CD4-positive, alpha-beta T cell (primary cell): Measurements from ENCODE around the gene RIT1. TPM values are rescaled to one million over a fixed set of nuclear protein-coding genes. Genes with fewer than 3 reads are reported as not detected.
A peak's percentile ranks its signal among the peaks of the same experiment; 100 is the strongest.

Experiments used
- ATAC-seq: fragments of 200-7000 bp; cut with Tn5 transposase; one replicate; pipeline ENCODE4 v1.10.0; 2022; ENCODE audit warnings: mild to moderate bottlenecking; ENCODE audit not compliant: poor library complexity
- CTCF ChIA-PET: fragments of 350-600 bp; sonication (Branson Sonifier 250); formaldehyde crosslinking; loops from one replicate; lab custom pipeline; 2021; ENCODE audit warnings: antibody characterized with exemption, inconsistent platforms; lab: Charles Lee
- POLR2A ChIA-PET: fragments of 350-600 bp; sonication (Branson Sonifier 250); formaldehyde crosslinking; loops from one replicate; lab custom pipeline; 2021; ENCODE audit warnings: antibody characterized with exemption, inconsistent platforms; lab: Charles Lee
- DNase-seq, 14 experiments: peaks; one replicate each; pipeline ENCODE4 v3.0.0-alpha.2; 2013 to 2020; ENCODE audit warnings: mixed read lengths in 2 of 14
- H3K27ac ChIP-seq, 2 donors: one replicate each; pipeline versions ENCODE4 v1.5.1 to v1.7.0; 2013; ENCODE audit warnings: low read length in 2 of 2, low read depth in 1 of 2, mild to moderate bottlenecking in 1 of 2
- H3K27me3 ChIP-seq, 2 experiments: 1 replicate in 1 of 2; 2 replicates in 1 of 2; pipeline versions ENCODE4 v1.6.1 to v1.7.0; 2013; ENCODE audit warnings: low read length in 2 of 2, control low read depth in 1 of 2, mild to moderate bottlenecking in 1 of 2, moderate library complexity in 1 of 2; ENCODE audit not compliant: insufficient read depth in 2 of 2, control insufficient read depth in 1 of 2
- H3K36me3 ChIP-seq: one replicate; pipeline ENCODE4 v1.6.1; 2013; ENCODE audit warnings: low read length, control low read depth; ENCODE audit not compliant: insufficient read depth
- H3K4me1 ChIP-seq: one replicate; pipeline ENCODE4 v1.6.1; 2013; ENCODE audit warnings: low read length, control low read depth; ENCODE audit not compliant: insufficient read depth
- H3K4me3 ChIP-seq: one replicate; pipeline ENCODE4 v1.5.1; 2013; ENCODE audit warnings: mild to moderate bottlenecking, low read length, moderate library complexity
- H3K9me3 ChIP-seq, 2 experiments: 1 replicate in 1 of 2; 2 replicates in 1 of 2; pipeline versions ENCODE4 v1.6.1 to v1.7.0; 2013; ENCODE audit warnings: low read length in 2 of 2, mild to moderate bottlenecking in 2 of 2, control low read depth in 1 of 2, moderate library complexity in 1 of 2; ENCODE audit not compliant: control insufficient read depth in 1 of 2, insufficient read depth in 1 of 2
- H3K27ac Mint-ChIP-seq: one replicate; pipeline ENCODE4 v1.8.0; 2020; ENCODE audit warnings: mixed read lengths
- H3K27me3 Mint-ChIP-seq: one replicate; pipeline ENCODE4 v1.8.0; 2021; ENCODE audit warnings: mixed read lengths
- H3K36me3 Mint-ChIP-seq: one replicate; pipeline ENCODE4 v1.8.0; 2021; ENCODE audit warnings: low read depth, mixed read lengths
- H3K4me1 Mint-ChIP-seq: one replicate; pipeline ENCODE4 v1.8.0; 2021; ENCODE audit warnings: low read depth, mixed read lengths
- H3K4me3 Mint-ChIP-seq: one replicate; pipeline ENCODE4 v1.8.0; 2020; ENCODE audit warnings: mild to moderate bottlenecking, mixed read lengths
- H3K9me3 Mint-ChIP-seq: one replicate; pipeline ENCODE4 v1.8.0; 2020; ENCODE audit warnings: mixed read lengths
- CTCF ChIP-seq: fragments of 200-600 bp; IDR thresholded peaks from one replicate; pipeline ENCODE4 v1.8.0; 2022; ENCODE audit warnings: antibody characterized with exemption, mild to moderate bottlenecking
- intact Hi-C, 2 experiments: fragments of 100-400 bp; cut with DNase I in 1 of 2; cut with micrococcal nuclease in 1 of 2; formaldehyde crosslinking; loops; one replicate each; pipeline versions ENCODE4 v1.15.1 to v1.9.0; 2023 to 2025; cut with DNase I, micrococcal nuclease
- total RNA-seq, 174 experiments: library from RNA in 2 of 174; stranded (reverse) in 2 of 174; gene quantifications; one replicate each; pipeline ENCODE4 v1.2.3 and lab custom pipeline; 2021 to 2026

The RIT1 gene
- total RNA-seq, 2 experiments from 2014 or later, result 66.2 to 67.0 TPM

- H3K36me3 ChIP-seq, result no peaks in the 10 kb centered on the region
- H3K27ac Mint-ChIP-seq, result peak overlapping the region; percentile 72
- H3K4me3 Mint-ChIP-seq, result peak overlapping the region; percentile 10
- TF ChIP-seq CTCF, result no peak
- no peaks in the 10 kb centered on the region for H3K9me3 Mint-ChIP-seq
- DNase-seq (peak in 2 of 14 experiments; percentile 14 to 27), ATAC-seq (peak; percentile 43)
- H3K4me1 ChIP-seq, result peaks cover 51% of the 10 kb centered on the region
- no peaks in the 10 kb centered on the region for H3K9me3 ChIP-seq
- H3K27me3 Mint-ChIP-seq, result no peaks in the 10 kb centered on the region
- intact Hi-C loops, result no loop called here
- peaks cover 42% of the 10 kb centered on the region for H3K4me1 Mint-ChIP-seq
- no peak overlapping the region for H3K4me3 ChIP-seq
- no peaks in the 10 kb centered on the region for H3K27me3 ChIP-seq
- peak overlapping the region; percentile 9 to 43 for H3K27ac ChIP-seq
- no peaks in the 10 kb centered on the region for H3K36me3 Mint-ChIP-seq
- POLR2A ChIA-PET, result interaction anchor here (0.9 to 1.8 kb wide), 8 partner anchors 9 to 65 kb away, joined by 3 to 13 read pairs (median 4); partner anchors contain the start of gene ARHGEF2
- CTCF ChIA-PET, result interaction anchor here (0.8 to 1.4 kb wide), 3 partner anchors 39 to 113 kb away, joined by 4 to 8 read pairs (median 4); partner anchors contain the start of gene UBQLN4
Measured at GRCh38 chr1:155940482-155940992, 29.4 kb upstream of the RIT1 start.

- no peaks in the 10 kb centered on the region for H3K9me3 Mint-ChIP-seq
- H3K4me1 Mint-ChIP-seq, result peaks cover 31% of the 10 kb centered on the region
- ChIA-PET CTCF (interaction anchor here (0.6 to 2.0 kb wide), 9 partner anchors 17 to 1718 kb away, joined by 3 to 15 read pairs (median 5); partner anchors contain the start of gene UBAP2L), POLR2A (interaction anchor here (0.6 to 1.6 kb wide), 10 partner anchors 8 to 51 kb away, joined by 3 to 10 read pairs (median 5); partner anchors contain the start of gene ARHGEF2)
- DNase-seq (peak in 6 of 14 experiments; percentile 23 to 77 (median 56)), ATAC-seq (no peak)
- peak overlapping the region; percentile 55 for H3K27ac Mint-ChIP-seq
- H3K4me3 ChIP-seq, result no peak overlapping the region
- no peaks in the 10 kb centered on the region for H3K36me3 Mint-ChIP-seq
- H3K27me3 Mint-ChIP-seq, result no peaks in the 10 kb centered on the region
- intact Hi-C loops, result loop anchor here (1.0 kb wide), 2 partner anchors 45 to 51 kb away; no protein-coding TSS in a partner anchor
- peaks cover 51% of the 10 kb centered on the region for H3K4me1 ChIP-seq
- TF ChIP-seq CTCF, result peak; percentile 72
- peak overlapping the region; percentile 43 for H3K4me3 Mint-ChIP-seq
- H3K27me3 ChIP-seq, result no peaks in the 10 kb centered on the region
- H3K36me3 ChIP-seq, result peaks cover 4% of the 10 kb centered on the region
- H3K27ac ChIP-seq, result no peak overlapping the region
- H3K9me3 ChIP-seq, result no peaks in the 10 kb centered on the region
Measured at GRCh38 chr1:155938220-155938627, 27.1 kb upstream of the RIT1 start.

GRCh38 chr1:155934936-155935590 is 23.9 kb upstream of the RIT1 start:
- CTCF ChIA-PET, result interaction anchor here (1.1 to 3.2 kb wide), 8 partner anchors 11 to 131 kb away, joined by 3 to 10 read pairs (median 6); partner anchors contain the start of gene ARHGEF2
- peaks cover 36% of the 10 kb centered on the region for H3K4me1 Mint-ChIP-seq
- POLR2A ChIA-PET, result interaction anchor here (0.7 to 6.0 kb wide), 16 partner anchors 8 to 914 kb away, joined by 3 to 92 read pairs (median 4); partner anchors contain the start of genes ARHGEF2, FDPS, PMF1 and SSR2
- Histone ChIP-seq H3K36me3 (peaks cover 36% of the 10 kb centered on the region), H3K4me3 (peak overlapping the region; percentile 82), H3K4me1 (peaks cover 49% of the 10 kb centered on the region), H3K27me3 (no peaks in the 10 kb centered on the region), H3K9me3 (no peaks in the 10 kb centered on the region), H3K27ac (peak overlapping the region; percentile 62 to 81)
- peaks cover 26% of the 10 kb centered on the region for H3K36me3 Mint-ChIP-seq
- TF ChIP-seq CTCF, result no peak
- no peak for ATAC-seq
- H3K4me3 Mint-ChIP-seq, result no peak overlapping the region
- H3K27ac Mint-ChIP-seq, result no peak overlapping the region
- intact Hi-C loops, result loop anchor here (1.0 to 5.0 kb wide), 8 partner anchors 11 to 348 kb away; partner anchors contain the start of genes UBQLN4 (in 2 of the 2), GON4L (in 1 of the 2), LAMTOR2 (in 1 of the 2) and RIT1 (in 1 of the 2)
- DNase-seq, result no peak
- no peaks in the 10 kb centered on the region for H3K27me3 Mint-ChIP-seq
- no peaks in the 10 kb centered on the region for H3K9me3 Mint-ChIP-seq
